HS-5 (cell line): ENCODE data around the gene AFMID.
A peak's percentile ranks its signal among the peaks of the same experiment; 100 is the strongest.

ENCODE experiments used
- DNase-seq: peaks from one replicate; pipeline ENCODE4 v3.0.0-alpha.2; 2012; ENCODE audit warnings: low read depth

AFMID gene

GRCh38 chr17:78180083-78180482, 7.1 kb upstream of the AFMID start:
- no peak for DNase-seq

GRCh38 chr17:78180508-78180907, 6.7 kb upstream of the AFMID start:
- no peak for DNase-seq

GRCh38 chr17:78182504-78182903, 4.7 kb upstream of the AFMID start:
- DNase-seq = no peak

- DNase-seq = no peak
Measured at GRCh38 chr17:78183916-78184315, 3.2 kb upstream of the AFMID start.

GRCh38 chr17:78184351-78184750, 2.8 kb upstream of the AFMID start:
- DNase-seq = no peak

GRCh38 chr17:78184868-78185267, 2.3 kb upstream of the AFMID start:
- no peak for DNase-seq

- DNase-seq = no peak
Measured at GRCh38 chr17:78185981-78186691, 1.0 kb upstream of the AFMID start.

GRCh38 chr17:78196716-78197115, 9.6 kb downstream of the AFMID start:
- no peak for DNase-seq

GRCh38 chr17:78197147-78197832, 10.1 kb downstream of the AFMID start:
- DNase-seq = no peak

GRCh38 chr17:78200451-78200850, 13.3 kb downstream of the AFMID start:
- DNase-seq = no peak

- DNase-seq = no peak
Measured at GRCh38 chr17:78202666-78203065, 15.5 kb downstream of the AFMID start.

GRCh38 chr17:78204387-78205123, 17.4 kb downstream of the AFMID start:
- DNase-seq = no peak

GRCh38 chr17:78205124-78205775, 18.1 kb downstream of the AFMID start:
- no peak for DNase-seq

- no peak for DNase-seq
Measured at GRCh38 chr17:78206298-78206697, 19.1 kb downstream of the AFMID start.

- no peak for DNase-seq
Measured at GRCh38 chr17:78208486-78208885, 21.3 kb downstream of the AFMID start.

- no peak for DNase-seq
Measured at GRCh38 chr17:78210111-78210510, 22.9 kb downstream of the AFMID start.

- DNase-seq = no peak
Measured at GRCh38 chr17:78211032-78211431, 23.9 kb downstream of the AFMID start.

- peak; percentile 23 for DNase-seq
Measured at GRCh38 chr17:78214016-78214705, 27.0 kb downstream of the AFMID start, which contains the start of gene BIRC5. Gene BIRC5, plus strand, starts transcription at chr17:78214253. Its CDS starts 64 bp downstream, at chr17:78214317.

GRCh38 chr17:78214706-78215061, 27.5 kb downstream of the AFMID start:
- no peak for DNase-seq

- DNase-seq = no peak
Measured at GRCh38 chr17:78219396-78220150, 32.4 kb downstream of the AFMID start.

- DNase-seq = no peak
Measured at GRCh38 chr17:78223061-78223460, 35.9 kb downstream of the AFMID start.
